NCI-H345 treated with DMSO at 0.1 percent for 48 hours (cell line): Measurements from ENCODE around the gene TCTN2.

Experiments used
- DNase-seq: peaks from one replicate; lab custom pipeline; 2025; ENCODE audit not compliant: unreplicated experiment; lab: John Stamatoyannopoulos, UW

The TCTN2 gene

GRCh38 chr12:123683964-123684363 is 13.1 kb downstream of the TCTN2 start:
- DNase-seq, result no peak

DNA sequence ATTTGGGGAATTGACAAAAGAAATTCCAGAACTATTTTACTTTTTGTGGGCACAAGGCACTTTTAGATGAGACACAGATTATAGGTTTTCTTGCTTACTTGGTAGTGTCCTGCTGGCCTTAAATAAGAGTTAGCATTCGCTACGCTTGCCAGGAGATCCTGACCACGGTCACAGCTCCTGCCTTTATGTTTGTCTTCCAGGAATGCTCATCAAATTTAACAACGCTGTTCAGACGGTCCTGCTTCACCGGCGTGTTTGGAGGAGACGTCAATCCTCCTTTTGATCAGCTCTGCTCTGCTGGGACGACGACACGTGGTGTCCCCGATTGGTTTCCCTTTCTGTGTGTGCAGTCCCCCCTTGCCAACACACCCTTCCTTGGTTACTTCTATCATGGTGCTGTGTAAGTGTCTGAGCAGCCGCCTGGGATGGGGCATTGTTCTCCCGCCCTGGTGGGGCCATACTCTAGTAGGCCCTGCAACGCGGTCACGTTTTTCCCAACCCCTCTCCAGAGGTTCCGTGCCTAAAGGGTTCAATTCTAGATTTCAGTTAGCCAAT is 15.8 kb downstream of the TCTN2 start:
- no peak for DNase-seq

DNA sequence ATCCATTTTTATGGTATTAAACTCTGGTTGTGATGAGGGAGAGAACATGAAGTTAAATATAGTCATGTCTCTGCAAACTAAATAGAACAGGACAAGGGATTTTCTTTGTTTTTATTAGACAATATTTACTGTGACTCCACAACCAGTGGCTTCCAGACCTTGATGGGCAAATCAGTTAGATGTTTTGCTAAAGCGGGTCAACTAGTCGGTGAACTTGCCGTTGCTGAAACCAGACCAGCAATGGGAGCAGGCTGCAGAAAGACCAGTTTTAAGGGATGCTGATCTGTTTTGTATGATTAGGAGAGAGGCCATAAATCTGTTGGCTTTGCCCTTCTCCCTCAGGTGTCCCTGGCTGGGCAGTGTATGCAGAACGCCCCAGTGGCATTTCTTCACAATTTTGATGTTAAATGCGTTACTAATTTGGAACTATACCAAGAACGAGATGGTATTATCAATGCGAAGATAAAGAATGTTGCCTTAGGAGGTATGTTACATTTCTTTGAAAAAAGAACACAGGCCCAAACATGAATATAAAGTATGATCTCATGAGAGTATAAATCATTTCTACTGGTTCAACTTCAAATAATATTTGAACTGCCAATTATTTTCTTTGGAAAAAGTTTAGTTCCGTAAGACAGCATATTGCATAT is 19.4 kb downstream of the TCTN2 start:
- no peak for DNase-seq

DNA sequence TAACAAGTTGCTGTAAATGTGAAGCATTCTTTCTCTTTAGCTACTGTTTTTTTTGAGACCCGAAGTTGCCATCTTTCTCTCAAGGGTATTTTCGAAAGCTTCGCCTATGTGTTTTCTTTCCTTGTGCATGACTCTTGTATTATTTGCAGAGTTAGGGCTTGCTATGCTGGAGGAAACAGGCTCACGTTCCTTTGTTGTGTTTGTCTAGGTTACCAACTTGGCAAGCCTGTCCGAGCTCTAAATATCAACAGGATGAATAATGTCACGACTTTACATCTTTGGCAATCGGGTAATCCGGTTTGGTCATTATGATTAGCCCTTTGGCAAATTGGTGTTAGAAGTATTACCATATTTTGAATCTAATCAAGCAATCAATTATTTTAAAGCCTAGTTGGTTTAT is 25.3 kb downstream of the TCTN2 start:
- no peak for DNase-seq

GRCh38 chr12:123696646-123697045 is 25.7 kb downstream of the TCTN2 start:
- no peak for DNase-seq

DNA sequence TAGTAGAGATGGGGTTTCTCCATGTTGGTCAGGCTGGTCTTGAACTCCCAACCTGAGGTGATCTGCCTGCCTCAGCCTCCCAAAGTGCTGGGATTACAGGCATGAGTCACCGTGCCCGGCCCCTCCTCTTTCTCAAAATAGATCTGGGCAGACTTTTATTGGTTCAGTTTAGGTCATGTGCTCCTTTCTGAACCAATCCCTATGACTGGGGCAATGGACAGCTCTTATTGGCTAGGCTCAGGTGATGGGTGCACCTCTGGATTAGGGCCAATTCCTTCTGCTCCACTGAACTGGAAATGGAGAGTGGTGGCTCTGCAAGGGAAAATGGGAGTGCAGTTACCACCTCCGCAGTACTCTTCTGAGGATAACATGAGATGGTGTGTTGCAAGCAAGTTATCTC is 35.0 kb downstream of the TCTN2 start:
- DNase-seq, result no peak

DNA sequence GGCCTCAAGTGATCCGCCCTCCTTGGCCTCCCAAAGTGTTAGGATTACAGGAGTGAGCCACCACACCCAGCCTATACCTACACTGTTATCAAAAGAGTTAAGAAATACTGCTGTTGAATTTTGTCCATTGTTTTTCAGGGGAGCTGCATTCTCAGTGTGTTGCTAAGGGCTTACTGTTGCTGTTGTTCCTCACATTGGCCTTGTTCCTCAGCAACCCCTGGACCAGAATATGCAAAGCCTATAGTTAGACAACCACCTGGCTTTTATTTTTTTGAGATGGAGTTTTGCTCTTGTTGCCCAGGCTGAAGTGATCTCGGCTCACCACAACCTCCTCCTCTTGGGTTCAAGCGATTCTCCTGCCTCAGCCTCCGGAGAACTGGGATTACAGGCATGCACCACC is 36.6 kb downstream of the TCTN2 start:
- DNase-seq, result no peak

DNA sequence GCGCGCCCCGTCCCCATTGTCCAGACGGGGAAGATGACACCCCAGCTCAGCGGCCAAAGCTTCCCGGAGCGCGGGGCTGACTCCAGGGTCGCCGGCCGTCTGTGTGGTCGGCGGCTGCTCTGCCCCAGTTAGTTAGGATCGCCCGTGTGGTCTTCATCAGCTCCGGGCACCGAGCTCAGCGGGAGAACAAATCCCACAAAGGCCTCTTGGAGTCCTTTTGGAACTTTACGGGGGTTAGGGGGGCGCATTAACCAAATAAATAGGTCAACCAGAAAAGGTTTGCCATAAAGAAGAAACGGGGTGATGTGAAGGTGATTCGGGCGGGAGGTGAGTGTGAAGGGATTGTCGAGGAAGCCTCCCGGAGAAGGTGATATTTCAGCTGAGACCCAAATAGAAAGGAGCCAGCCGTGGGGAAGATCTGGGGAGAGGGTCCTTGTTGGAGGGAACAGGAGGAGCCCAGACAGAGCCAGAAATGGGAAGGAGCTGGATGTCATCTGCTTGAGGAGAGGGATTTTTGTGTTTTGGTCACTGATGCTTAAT is 41.9 kb downstream of the TCTN2 start:
- DNase-seq, result peak; percentile 9

DNA sequence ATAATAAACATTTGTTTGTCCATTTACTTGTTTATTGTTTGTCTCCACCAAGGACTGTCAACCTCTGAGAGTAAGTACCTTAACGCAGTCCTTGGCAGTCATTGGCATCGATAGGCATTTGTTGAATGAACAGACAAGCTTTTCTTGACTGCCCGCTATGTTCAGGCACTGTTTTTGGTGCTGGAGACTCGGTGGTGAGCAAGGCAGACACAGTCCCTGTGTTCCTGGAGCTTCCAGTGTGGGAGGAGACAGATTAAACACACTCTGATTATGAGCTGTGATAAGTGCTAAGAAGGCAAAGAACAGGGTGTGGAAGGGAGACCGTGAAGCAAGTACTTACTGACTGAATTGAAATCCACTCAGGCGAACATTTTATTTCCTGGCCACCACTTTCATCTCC is 42.5 kb downstream of the TCTN2 start:
- no peak for DNase-seq

GRCh38 chr12:123713823-123714585 is 43.1 kb downstream of the TCTN2 start:
- no peak for DNase-seq

GRCh38 chr12:123715195-123715594 is 44.3 kb downstream of the TCTN2 start:
- no peak for DNase-seq

DNA sequence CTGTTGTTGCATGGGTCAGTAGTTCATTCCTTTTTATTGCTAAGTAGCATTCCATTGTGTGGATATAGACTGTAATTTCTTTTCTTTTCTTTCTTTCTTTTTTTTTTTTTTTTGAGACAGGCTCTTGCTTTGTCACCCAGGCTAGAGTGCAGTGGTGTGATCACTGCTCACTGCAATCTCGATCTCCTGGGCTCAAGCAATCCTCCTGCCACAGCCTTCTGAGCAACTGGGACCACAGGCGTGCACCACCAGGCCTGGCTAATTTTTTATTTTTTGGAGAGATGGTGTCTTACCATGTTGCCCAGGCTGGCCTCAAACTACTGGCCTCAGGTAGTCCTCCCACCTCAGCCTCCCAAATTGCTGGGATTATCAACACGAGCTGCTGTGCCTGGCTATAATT is 46.4 kb downstream of the TCTN2 start:
- DNase-seq, result no peak

DNA sequence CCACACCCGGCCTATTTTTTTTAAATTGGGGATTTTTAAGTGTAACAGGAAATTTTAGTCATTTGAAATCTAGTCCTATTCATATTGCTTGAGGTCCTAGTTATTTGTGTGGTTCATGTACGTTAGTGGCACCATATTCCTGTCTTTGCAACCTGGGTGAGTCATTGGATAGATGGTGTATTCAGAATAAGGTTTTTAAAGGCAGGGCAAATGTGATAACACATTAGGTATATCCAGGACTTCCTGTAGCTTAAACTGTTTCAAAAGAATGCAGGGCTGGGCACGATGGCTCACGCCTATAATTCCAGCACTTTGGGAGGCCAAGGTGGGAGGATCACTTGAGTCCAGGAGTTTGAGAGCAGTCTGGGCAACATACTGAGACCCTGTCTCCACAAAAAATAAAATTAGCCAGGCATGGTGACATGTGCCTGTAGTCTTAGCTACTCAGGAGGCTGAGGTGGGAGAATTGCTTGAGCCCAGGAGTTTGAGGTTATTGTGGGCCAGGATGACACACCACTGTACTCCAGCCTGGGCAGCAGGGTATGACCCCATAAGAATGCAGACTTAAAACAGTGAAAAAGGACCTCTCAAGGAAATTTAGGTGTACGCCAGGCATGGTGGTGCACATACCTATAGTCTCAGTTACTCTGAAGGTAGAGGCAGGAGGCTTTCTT is 49.4 kb downstream of the TCTN2 start:
- DNase-seq, result no peak

GRCh38 chr12:123721245-123721644 is 50.3 kb downstream of the TCTN2 start:
- no peak for DNase-seq

GRCh38 chr12:123723011-123723410 is 52.1 kb downstream of the TCTN2 start:
- DNase-seq, result no peak

DNA sequence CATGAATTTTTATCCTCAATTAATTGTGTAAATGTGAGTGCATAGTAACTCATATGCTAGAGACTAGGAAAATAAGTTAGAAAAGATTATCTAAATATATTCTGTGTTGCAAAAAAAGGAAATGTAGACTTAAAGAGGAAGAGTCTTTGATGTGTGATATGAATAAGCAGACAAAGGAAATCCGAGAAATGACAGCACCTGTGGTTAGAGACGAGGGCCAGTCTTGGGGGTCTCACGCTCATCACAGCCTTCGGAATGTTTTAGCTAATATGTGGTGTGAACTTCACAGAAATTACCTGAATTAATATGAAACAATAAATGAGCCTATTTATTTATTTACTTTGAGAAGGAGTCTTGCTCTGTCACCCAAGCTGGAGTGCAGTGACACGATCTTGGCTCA is 52.9 kb downstream of the TCTN2 start:
- no peak for DNase-seq

DNA sequence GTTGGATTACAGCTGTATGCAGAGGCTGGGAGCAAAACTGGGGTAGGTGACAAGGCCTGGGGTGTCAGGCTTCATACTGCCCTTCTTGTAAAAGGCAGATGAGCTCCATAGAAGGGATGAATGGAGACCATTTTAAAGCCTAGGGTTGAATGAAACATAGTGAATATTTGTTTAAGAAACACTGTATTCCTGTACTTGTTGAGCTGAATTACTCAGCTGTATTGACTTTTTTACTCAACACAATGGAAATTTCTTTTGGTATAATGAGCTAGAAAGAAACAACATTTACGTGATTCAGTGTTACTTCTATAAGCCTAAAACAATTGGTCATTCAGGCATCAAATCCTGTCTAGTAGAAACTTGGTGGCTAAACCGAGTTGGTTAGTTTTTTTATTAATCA is 55.3 kb downstream of the TCTN2 start:
- DNase-seq, result no peak

DNA sequence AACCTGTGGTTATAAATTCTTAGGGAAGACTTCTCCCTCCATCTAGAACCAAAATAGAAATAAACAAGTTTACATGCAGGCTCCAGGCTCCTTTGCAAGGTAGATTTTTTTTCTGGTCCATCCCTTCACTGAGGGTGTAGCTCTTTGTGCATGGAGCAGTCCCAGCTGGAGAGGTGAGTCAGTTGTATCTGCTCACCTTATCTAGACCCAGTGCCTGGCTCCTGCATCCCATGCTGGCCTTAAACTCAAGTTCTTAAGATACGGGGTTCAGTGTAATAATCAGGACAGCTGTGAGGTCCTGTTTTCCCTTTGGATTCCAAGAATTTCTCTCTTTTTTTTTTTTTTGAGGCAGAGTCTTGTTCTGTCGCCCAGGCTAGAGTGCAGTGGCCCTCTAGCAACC is 56.0 kb downstream of the TCTN2 start:
- DNase-seq, result no peak

GRCh38 chr12:123727878-123728277 is 57.0 kb downstream of the TCTN2 start:
- no peak for DNase-seq

DNA sequence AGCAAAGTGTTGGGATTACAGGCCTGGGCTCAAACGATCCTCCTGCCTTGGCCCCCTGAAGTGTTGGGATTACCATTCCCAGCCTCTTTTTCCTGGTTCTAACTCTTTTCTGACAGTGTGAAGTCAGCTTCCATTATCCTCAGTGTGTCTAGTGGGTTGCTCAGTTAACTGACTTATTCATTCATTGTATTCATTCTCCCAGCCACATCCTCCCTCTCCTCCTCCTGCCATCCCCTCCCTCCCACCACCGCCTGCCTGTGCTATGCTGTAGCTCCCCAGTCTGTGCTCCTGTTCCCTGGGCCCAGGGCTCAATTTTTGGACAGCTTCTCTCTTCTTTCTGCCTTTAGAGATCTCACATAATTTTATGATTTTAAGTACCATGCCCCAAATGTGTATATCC is 60.7 kb downstream of the TCTN2 start:
- DNase-seq, result no peak

GRCh38 chr12:123732251-123732650 is 61.3 kb downstream of the TCTN2 start:
- no peak for DNase-seq

GRCh38 chr12:123733229-123733628 is 62.3 kb downstream of the TCTN2 start:
- DNase-seq, result no peak
